Natural killer cell (primary cell): Measurements from ENCODE around the gene CADM2. TPM values are rescaled to one million over a fixed set of nuclear protein-coding genes. Genes with fewer than 3 reads are reported as not detected.

Source experiments
- ATAC-seq, 3 donors: fragments of 150-1000 bp in 2 of 3; fragments of 200-7000 bp in 1 of 3; cut with Tn5 transposase; 1 replicate in 1 of 3; 2 replicates in 2 of 3; pipeline ENCODE4 v1.10.0; 2021; ENCODE audit warnings: mild to moderate bottlenecking in 2 of 3, moderate library complexity in 2 of 3
- DNase-seq, 2 donors: peaks; one replicate each; pipeline versions ENCODE4 v3.0.0 to v3.0.0-alpha.2; 2013 to 2021; ENCODE audit warnings: mixed read lengths in 1 of 2
- H3K27ac ChIP-seq: one replicate; pipeline ENCODE4 v1.5.1; 2013; ENCODE audit warnings: mild to moderate bottlenecking, low read length
- H3K27me3 ChIP-seq: one replicate; pipeline ENCODE4 v1.6.1; 2013; ENCODE audit warnings: low read length; ENCODE audit not compliant: control insufficient read depth, insufficient read depth
- H3K36me3 ChIP-seq: one replicate; pipeline ENCODE4 v1.6.1; 2013; ENCODE audit warnings: low read length; ENCODE audit not compliant: control insufficient read depth, insufficient read depth
- H3K4me1 ChIP-seq: one replicate; pipeline ENCODE4 v1.6.1; 2013; ENCODE audit warnings: low read length; ENCODE audit not compliant: control insufficient read depth, insufficient read depth
- H3K4me3 ChIP-seq: one replicate; pipeline ENCODE4 v1.5.1; 2013; ENCODE audit warnings: low read length
- H3K9me3 ChIP-seq: one replicate; pipeline ENCODE4 v1.6.1; 2013; ENCODE audit warnings: low read length; ENCODE audit not compliant: control insufficient read depth, insufficient read depth
- H3K27ac Mint-ChIP-seq, 2 donors: one replicate each; pipeline ENCODE4 v1.8.0; 2022; ENCODE audit warnings: mild to moderate bottlenecking in 2 of 2, mixed read lengths in 2 of 2, moderate library complexity in 1 of 2
- H3K27me3 Mint-ChIP-seq, 2 donors: one replicate each; pipeline ENCODE4 v1.8.0; 2022; ENCODE audit warnings: low read depth in 2 of 2, mixed read lengths in 2 of 2
- H3K36me3 Mint-ChIP-seq: one replicate; pipeline ENCODE4 v1.8.0; 2022; ENCODE audit warnings: mixed read lengths
- H3K4me1 Mint-ChIP-seq, 2 donors: one replicate each; pipeline ENCODE4 v1.8.0; 2022; ENCODE audit warnings: mixed read lengths in 2 of 2
- H3K4me3 Mint-ChIP-seq: one replicate; pipeline ENCODE4 v1.8.0; 2022; ENCODE audit warnings: mild to moderate bottlenecking, moderate library complexity, mixed read lengths
- H3K9me3 Mint-ChIP-seq, 2 donors: one replicate each; pipeline ENCODE4 v1.8.0; 2022; ENCODE audit warnings: mixed read lengths in 2 of 2
- CTCF ChIP-seq: fragments of 200-600 bp; IDR thresholded peaks from one replicate; pipeline ENCODE4 v1.8.0; 2022; ENCODE audit warnings: antibody characterized with exemption
- WGBS: methylation state at CpG from one replicate; pipeline ENCODE4 v1.1.7; 2013; ENCODE audit warnings: missing lambda C conversion rate; ENCODE audit not compliant: insufficient coverage; 5-methylcytosine and 5-hydroxymethylcytosine counted together
- intact Hi-C: fragments of 100-400 bp; cut with micrococcal nuclease; formaldehyde crosslinking; loops from one replicate; pipeline ENCODE4 v1.14.2; 2022
- total RNA-seq, 4 donors: library from RNA; stranded (reverse); fragments of 120-200 nt in 1 of 4; gene quantifications; one replicate each; pipeline versions ENCODE4 v1.2.3 to v1.2.4, GENCODE V29; 2013 to 2022

Gene CADM2
- total RNA-seq, 3 donors from 2014 or later (not counting 1 experiment from before 2014, with no cell fraction given): 0.07 TPM; not detected in 2

GRCh38 chr3:85785766-85786165, 827.0 kb downstream of the CADM2 start:
- Mint-ChIP-seq H3K4me1 (no peaks in the 10 kb centered on the region), H3K36me3 (peaks cover 7% of the 10 kb centered on the region), H3K9me3 (peaks cover 3 to 12% of the 10 kb centered on the region in 2 donors), H3K27me3 (no peaks in the 10 kb centered on the region), H3K27ac (no peak overlapping the region), H3K4me3 (no peak overlapping the region)
- Histone ChIP-seq H3K36me3 (no peaks in the 10 kb centered on the region), H3K27ac (no peak overlapping the region), H3K27me3 (no peaks in the 10 kb centered on the region), H3K4me1 (no peaks in the 10 kb centered on the region), H3K9me3 (peaks cover 6% of the 10 kb centered on the region), H3K4me3 (no peak overlapping the region)
- 82% methylated on average over 3 of the region's 4 CpGs for WGBS
- ATAC-seq (no peak), DNase-seq (no peak)
- no peak for TF ChIP-seq CTCF
- intact Hi-C loops: no loop called here

DNA sequence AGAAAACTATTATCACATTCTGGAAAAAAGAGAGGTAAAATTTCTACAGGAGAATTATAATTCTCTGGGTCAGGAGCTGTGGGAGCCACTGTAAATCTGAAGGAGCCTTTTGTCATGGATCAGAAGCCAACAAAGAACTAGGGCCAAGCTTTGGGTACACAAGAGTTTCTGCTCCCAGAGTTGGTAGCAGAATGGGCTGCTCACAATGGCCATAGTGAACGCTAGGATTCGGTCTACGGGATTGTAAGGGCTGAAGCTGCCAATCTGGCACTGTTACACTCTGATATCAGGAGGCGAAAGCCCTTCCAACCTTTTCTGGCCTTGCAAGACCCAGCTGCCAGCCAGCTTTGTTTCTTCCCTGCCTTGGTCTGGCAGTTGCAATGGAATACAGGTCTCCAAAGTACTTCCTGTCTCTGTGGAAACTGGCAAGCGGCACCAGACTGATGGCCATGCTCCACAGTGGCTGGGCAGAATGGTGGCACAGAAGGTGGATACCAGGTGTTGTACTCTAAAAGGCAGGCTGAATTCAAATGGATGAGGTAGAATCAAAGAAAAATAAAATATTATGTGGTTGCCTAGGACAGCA, 831.7 kb downstream of the CADM2 start:
- no peaks in the 10 kb centered on the region for H3K27me3 Mint-ChIP-seq
- Histone ChIP-seq H3K27ac (no peak overlapping the region), H3K4me3 (no peak overlapping the region), H3K27me3 (no peaks in the 10 kb centered on the region), H3K36me3 (no peaks in the 10 kb centered on the region), H3K9me3 (peaks cover 6% of the 10 kb centered on the region), H3K4me1 (no peaks in the 10 kb centered on the region)
- no peak overlapping the region for H3K27ac Mint-ChIP-seq
- H3K9me3 Mint-ChIP-seq: peaks cover 2 to 14% of the 10 kb centered on the region in 2 donors
- H3K36me3 Mint-ChIP-seq: no peaks in the 10 kb centered on the region
- H3K4me3 Mint-ChIP-seq: no peak overlapping the region
- intact Hi-C loops: no loop called here
- no peak for TF ChIP-seq CTCF
- ATAC-seq (no peak), DNase-seq (no peak)
- H3K4me1 Mint-ChIP-seq: no peaks in the 10 kb centered on the region
- WGBS: 91% methylated on average over 5 of the region's 5 CpGs

GRCh38 chr3:85796140-85796539, 837.4 kb downstream of the CADM2 start:
- Histone ChIP-seq H3K9me3 (peaks cover 11% of the 10 kb centered on the region), H3K27ac (no peak overlapping the region), H3K27me3 (no peaks in the 10 kb centered on the region), H3K4me3 (no peak overlapping the region), H3K36me3 (no peaks in the 10 kb centered on the region), H3K4me1 (no peaks in the 10 kb centered on the region)
- no peak overlapping the region for H3K4me3 Mint-ChIP-seq
- H3K27me3 Mint-ChIP-seq: no peaks in the 10 kb centered on the region
- WGBS: 65% methylated on average over 3 of the region's 4 CpGs
- H3K36me3 Mint-ChIP-seq: no peaks in the 10 kb centered on the region
- ATAC-seq (no peak), DNase-seq (no peak)
- no peak overlapping the region for H3K27ac Mint-ChIP-seq
- intact Hi-C loops: no loop called here
- H3K4me1 Mint-ChIP-seq: no peaks in the 10 kb centered on the region
- peaks cover 5 to 20% of the 10 kb centered on the region in 2 donors for H3K9me3 Mint-ChIP-seq
- no peak for TF ChIP-seq CTCF

GRCh38 chr3:85800676-85801075, 841.9 kb downstream of the CADM2 start:
- Mint-ChIP-seq H3K4me3 (no peak overlapping the region), H3K9me3 (peaks cover 6 to 11% of the 10 kb centered on the region in 2 donors), H3K36me3 (no peaks in the 10 kb centered on the region), H3K4me1 (no peaks in the 10 kb centered on the region), H3K27ac (no peak overlapping the region), H3K27me3 (no peaks in the 10 kb centered on the region)
- DNase-seq: no peak
- no peak for TF ChIP-seq CTCF
- Histone ChIP-seq H3K36me3 (no peaks in the 10 kb centered on the region), H3K27me3 (no peaks in the 10 kb centered on the region), H3K27ac (no peak overlapping the region), H3K4me1 (no peaks in the 10 kb centered on the region), H3K4me3 (no peak overlapping the region), H3K9me3 (peaks cover 15% of the 10 kb centered on the region)
- ATAC-seq: no peak
- WGBS: 94% methylated on average over 2 of the region's 3 CpGs
- intact Hi-C loops: no loop called here
